ENCODE measurements around the gene WDR18. TPM values are rescaled to one million over a fixed set of nuclear protein-coding genes. Genes with fewer than 3 reads are reported as not detected.
A peak's percentile ranks its signal among the peaks of the same experiment; 100 is the strongest.

Gene WDR18
- polyA plus RNA-seq, 1 experiment: 44.3 TPM

DNA sequence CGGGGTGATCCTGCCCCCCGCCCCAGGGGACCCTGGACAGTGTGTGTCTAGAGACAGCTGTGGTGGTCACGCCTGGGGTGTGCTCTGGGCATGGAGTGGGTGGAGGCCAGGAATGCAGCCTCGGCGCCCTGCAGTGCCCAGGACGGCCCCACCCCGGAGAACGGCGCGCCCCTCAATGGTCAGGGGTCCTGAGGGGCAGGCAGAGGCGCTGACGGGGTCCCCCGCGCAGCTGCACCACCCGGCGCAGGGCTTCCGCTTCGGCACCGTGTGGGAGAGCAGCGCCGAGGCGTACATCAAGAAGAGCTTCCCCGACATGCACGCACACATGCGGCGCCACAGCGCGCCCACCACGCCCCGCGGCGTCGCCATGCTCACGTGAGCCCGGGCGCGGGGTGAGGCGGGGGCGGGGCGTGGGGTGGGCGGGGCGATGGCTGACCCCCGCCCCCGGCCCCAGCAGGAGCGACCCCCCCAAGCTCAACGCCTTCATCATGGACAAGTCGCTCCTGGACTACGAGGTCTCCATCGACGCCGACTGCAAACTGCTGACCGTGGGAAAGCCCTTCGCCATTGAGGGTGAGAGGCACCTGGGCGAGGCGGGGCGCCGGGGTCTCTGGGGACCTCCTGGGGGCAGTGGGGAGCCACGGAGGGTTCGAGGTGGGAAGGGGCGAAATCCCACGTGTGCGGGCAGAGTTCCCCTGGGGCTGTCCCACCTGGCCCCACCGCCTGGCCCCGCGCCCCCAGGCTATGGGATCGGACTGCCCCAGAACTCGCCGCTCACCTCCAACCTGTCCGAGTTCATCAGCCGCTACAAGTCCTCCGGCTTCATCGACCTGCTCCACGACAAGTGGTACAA, 23.5 kb downstream of the WDR18 start:
- no peak for TF ChIP-seq CTCF (IDR thresholded peaks at IDR 0.05; ENCODE audit: insufficient read depth, low read depth, low read length)
- CTCF ChIA-PET: interaction anchor here (0.6 to 1.2 kb wide), 2 partner anchors 9 to 724 kb away, joined by 3 to 4 read pairs; no protein-coding TSS in a partner anchor
- Histone ChIP-seq H3K27me3 (ENCODE audit: control insufficient read depth, insufficient read depth, low read length) (no peaks in the 10 kb centered on the region), H3K36me3 (ENCODE audit: control insufficient read depth, insufficient read depth, low read length) (peaks cover 13% of the 10 kb centered on the region), H3K4me3 (ENCODE audit: low read depth, low read length) (no peak overlapping the region)
- DNase-seq (ENCODE audit: low read depth): no peak
- POLR2A ChIA-PET: no interaction called here

- DNase-seq (ENCODE audit: low read depth): no peak
- no peak for TF ChIP-seq CTCF (IDR thresholded peaks at IDR 0.05; ENCODE audit: insufficient read depth, low read depth, low read length)
- ChIA-PET CTCF (no interaction called here), POLR2A (no interaction called here)
- Histone ChIP-seq H3K27me3 (ENCODE audit: control insufficient read depth, insufficient read depth, low read length) (no peaks in the 10 kb centered on the region), H3K36me3 (ENCODE audit: control insufficient read depth, insufficient read depth, low read length) (peaks cover 19% of the 10 kb centered on the region), H3K4me3 (ENCODE audit: low read depth, low read length) (no peak overlapping the region)
These were observed 24.3 kb downstream of the WDR18 start for GRCh38 chr19:1008268-1009040.

GRCh38 chr19:1009041-1009980, 25.2 kb downstream of the WDR18 start:
- Histone ChIP-seq H3K36me3 (ENCODE audit: control insufficient read depth, insufficient read depth, low read length) (peaks cover 24% of the 10 kb centered on the region), H3K27me3 (ENCODE audit: control insufficient read depth, insufficient read depth, low read length) (no peaks in the 10 kb centered on the region), H3K4me3 (ENCODE audit: low read depth, low read length) (no peak overlapping the region)
- ChIA-PET CTCF (interaction anchor here (0.6 to 0.7 kb wide), 2 partner anchors 104 to 116 kb away, joined by 3 read pairs; no protein-coding TSS in a partner anchor), POLR2A (no interaction called here)
- peak; percentile 9 for DNase-seq (ENCODE audit: low read depth)
- no peak for TF ChIP-seq CTCF (IDR thresholded peaks at IDR 0.05; ENCODE audit: insufficient read depth, low read depth, low read length)

DNA sequence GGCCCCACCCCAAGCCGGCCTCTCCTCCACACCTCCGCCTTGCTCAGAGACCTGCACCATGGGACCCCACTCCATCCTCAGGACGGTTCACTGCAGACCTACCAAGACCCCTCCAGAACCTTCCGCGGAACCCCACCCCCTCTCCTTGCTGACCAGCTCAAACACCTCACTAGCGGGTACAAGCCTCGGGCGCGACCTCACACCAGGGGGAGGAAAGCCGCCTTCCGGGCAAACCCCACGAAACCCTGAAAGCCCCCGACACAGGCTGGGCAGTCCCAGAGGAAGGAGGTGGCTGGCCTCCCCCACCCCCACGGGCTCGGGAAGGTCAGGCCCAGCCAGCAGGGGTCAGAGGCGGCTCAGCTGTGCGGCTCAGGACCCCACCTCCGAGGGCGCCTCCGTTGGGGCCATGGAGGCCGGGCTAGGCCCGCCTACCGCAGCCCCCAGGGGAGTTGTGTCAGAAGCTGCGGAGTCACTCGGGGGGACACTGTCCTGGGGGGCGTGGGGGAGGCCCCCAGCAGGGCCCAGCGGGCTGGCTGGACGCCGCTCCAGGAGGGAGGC, 25.9 kb downstream of the WDR18 start:
- TF ChIP-seq CTCF (IDR thresholded peaks at IDR 0.05; ENCODE audit: insufficient read depth, low read depth, low read length): no peak
- ChIA-PET CTCF (interaction anchor here (0.6 to 0.7 kb wide), 2 partner anchors 105 to 231 kb away, joined by 3 read pairs; no protein-coding TSS in a partner anchor), POLR2A (no interaction called here)
- Histone ChIP-seq H3K36me3 (ENCODE audit: control insufficient read depth, insufficient read depth, low read length) (peaks cover 25% of the 10 kb centered on the region), H3K4me3 (ENCODE audit: low read depth, low read length) (no peak overlapping the region), H3K27me3 (ENCODE audit: control insufficient read depth, insufficient read depth, low read length) (no peaks in the 10 kb centered on the region)
- DNase-seq (ENCODE audit: low read depth): no peak

All from BJ (cell line).